Stimulated activated naive CD8-positive, alpha-beta T cell treated with anti-CD3 and anti-CD28 coated beads, Interleukin-15, amount 100 ng/mL, for 72 hours (primary cell): Measurements from ENCODE around the gene CRADD.
"Not testable (repeated sequence)": the region's sequence is repeated elsewhere in the genome, so short reads cannot be mapped to it uniquely, and the experiment has no call there.

Experiments used
- ATAC-seq: fragments of 150-1000 bp; cut with Tn5 transposase; 2 replicates; pipeline ENCODE4 v1.10.0; 2021; ENCODE audit warnings: mild to moderate bottlenecking, moderate library complexity
- DNase-seq, 2 donors: peaks; one replicate each; pipeline ENCODE4 v3.0.0; 2021 to 2022
- H3K27ac Mint-ChIP-seq, 2 donors: one replicate each; pipeline ENCODE4 v1.8.0; 2022; ENCODE audit warnings: mild to moderate bottlenecking in 2 of 2, mixed read lengths in 2 of 2, moderate library complexity in 2 of 2
- H3K27me3 Mint-ChIP-seq: one replicate; pipeline ENCODE4 v1.8.0; 2022; ENCODE audit warnings: mixed read lengths
- H3K4me1 Mint-ChIP-seq: one replicate; pipeline ENCODE4 v1.8.0; 2022; ENCODE audit warnings: mild to moderate bottlenecking, mixed read lengths
- H3K4me3 Mint-ChIP-seq, 2 donors: one replicate each; pipeline ENCODE4 v1.8.0; 2022; ENCODE audit warnings: mild to moderate bottlenecking in 2 of 2, mixed read lengths in 2 of 2, moderate library complexity in 1 of 2
- H3K9me3 Mint-ChIP-seq, 2 donors: one replicate each; pipeline ENCODE4 v1.8.0; 2022; ENCODE audit warnings: mixed read lengths in 2 of 2

CRADD gene

DNA sequence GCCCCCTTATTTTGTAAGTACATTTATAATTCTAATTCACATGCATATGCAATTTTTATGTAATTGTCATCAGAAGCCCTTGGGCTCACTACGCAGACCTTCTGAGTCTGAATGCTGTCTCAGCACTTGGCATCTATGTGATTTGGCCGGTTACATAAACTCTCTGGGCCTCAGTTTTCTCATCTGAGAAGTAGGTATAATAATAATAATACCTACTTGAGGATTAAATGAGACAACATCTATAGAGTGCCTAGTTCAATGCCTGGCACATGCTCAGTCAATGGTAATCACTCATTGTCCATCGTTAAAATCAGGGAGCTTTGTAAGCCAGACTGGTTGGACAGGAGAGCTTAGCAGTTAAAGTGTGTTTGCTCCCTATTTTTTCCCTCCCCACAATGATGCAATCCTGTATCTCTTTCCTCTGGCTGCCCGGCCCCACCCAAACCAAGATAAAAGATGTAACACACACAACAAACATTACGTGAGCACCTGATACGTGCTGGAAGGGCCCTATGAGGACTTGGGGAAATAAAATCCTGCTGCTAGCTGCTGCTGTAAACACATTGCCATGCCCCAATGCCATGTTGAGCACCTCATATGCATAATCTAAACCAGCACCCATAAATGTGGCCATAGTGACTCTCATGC, 235.0 kb downstream of the CRADD start:
- DNase-seq (no peak), ATAC-seq (no peak)
- no peak overlapping the region for H3K4me3 Mint-ChIP-seq
- H3K27me3 Mint-ChIP-seq = no peaks in the 10 kb centered on the region
- H3K9me3 Mint-ChIP-seq = peaks cover 0 to 8% of the 10 kb centered on the region in 2 donors
- no peak overlapping the region for H3K27ac Mint-ChIP-seq
- H3K4me1 Mint-ChIP-seq = no peaks in the 10 kb centered on the region

DNA sequence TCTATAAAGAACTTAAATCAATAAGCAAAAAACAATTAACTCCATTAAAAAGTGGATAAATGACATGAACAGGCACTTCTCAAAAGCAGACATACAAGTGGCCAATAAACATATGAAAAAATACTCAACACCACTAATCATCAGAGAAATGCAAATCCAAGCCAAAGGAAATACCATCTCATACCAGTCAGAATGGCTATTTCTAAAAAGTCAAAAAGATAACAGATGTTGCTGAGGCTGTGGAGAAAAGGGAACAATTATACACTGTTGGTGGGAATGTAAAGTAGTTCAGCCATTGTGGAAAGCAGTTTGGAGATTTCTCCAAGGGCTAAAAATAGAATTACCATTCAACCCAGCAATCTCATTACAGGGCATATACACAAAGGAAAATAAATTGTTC, 236.7 kb downstream of the CRADD start:
- H3K9me3 Mint-ChIP-seq = peaks cover 0 to 12% of the 10 kb centered on the region in 2 donors
- H3K27ac Mint-ChIP-seq = no peak overlapping the region
- DNase-seq (no peak), ATAC-seq (no peak)
- no peak overlapping the region for H3K4me3 Mint-ChIP-seq
- H3K27me3 Mint-ChIP-seq = no peaks in the 10 kb centered on the region
- H3K4me1 Mint-ChIP-seq = no peaks in the 10 kb centered on the region

DNA sequence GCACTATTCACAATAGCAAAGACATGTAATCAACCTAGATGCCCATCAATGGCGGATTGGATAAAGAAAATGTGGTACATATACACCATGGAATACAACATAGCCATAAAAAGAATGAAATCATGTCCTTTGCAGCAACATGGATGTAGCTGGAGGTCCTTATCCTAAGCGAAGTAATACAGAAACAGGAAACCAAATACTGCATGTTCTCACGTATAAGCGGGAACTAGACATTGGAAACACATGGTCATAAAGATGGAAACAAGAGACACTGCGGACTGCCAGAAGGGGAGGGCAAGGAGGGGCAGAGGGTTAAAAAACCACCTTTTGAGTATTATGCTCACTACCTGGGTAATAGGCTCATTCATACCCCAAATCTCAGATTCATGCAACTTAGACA, 237.1 kb downstream of the CRADD start:
- no peak overlapping the region for H3K27ac Mint-ChIP-seq

DNA sequence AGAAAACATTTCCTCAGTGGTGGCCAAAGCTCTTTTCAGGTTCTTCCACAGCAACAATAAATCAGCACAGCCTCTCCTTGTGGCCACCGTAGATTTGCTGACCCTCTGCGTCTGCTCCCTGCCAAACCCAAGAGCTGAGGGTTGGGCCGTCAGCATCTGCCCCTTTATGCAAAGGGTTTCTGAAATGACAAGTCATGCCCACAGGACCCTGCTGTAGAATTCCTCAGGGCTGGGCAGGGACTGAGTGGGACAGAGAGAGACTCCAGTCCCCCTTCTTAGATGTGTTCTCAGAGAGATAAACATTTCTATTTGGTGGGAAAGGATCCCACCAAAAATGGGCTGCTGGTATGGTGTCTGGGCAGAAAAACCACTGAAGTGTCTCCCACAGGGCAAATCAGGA, 238.2 kb downstream of the CRADD start:
- Mint-ChIP-seq H3K27me3 (no peaks in the 10 kb centered on the region), H3K9me3 (peaks cover 0 to 15% of the 10 kb centered on the region in 2 donors), H3K4me1 (no peaks in the 10 kb centered on the region), H3K27ac (no peak overlapping the region), H3K4me3 (no peak overlapping the region)
- no peak for ATAC-seq
- DNase-seq = no peak

More for the DNA sequence above, 237.1 kb downstream of the CRADD start:
- Mint-ChIP-seq H3K9me3 (peaks cover 0 to 15% of the 10 kb centered on the region in 2 donors), H3K4me3 (no peak overlapping the region), H3K4me1 (no peaks in the 10 kb centered on the region), H3K27me3 (no peaks in the 10 kb centered on the region)
- no peak for ATAC-seq
- no peak for DNase-seq

DNA sequence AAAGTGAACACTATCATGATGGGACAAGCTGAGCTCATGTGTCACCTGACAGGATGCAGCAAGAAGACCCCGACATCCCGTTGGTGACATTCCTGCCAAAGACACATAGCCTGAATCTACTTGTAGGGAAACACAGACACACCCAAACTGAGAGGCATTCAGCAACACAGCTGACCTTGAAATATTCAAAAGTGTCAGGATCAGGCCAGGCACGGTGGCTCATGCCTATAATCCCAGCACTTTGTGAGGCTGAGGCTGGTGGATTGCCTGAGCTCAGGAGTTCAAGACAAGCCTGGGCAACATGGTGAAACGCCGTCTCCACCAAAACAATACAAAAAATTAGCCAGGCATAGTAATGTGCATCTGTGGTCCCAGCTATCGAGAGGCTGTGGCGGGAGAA, 239.2 kb downstream of the CRADD start:
- no peaks in the 10 kb centered on the region for H3K27me3 Mint-ChIP-seq
- DNase-seq (no peak), ATAC-seq (no peak)
- no peak overlapping the region for H3K4me3 Mint-ChIP-seq
- peak overlapping the region in 1 of 2 donors; percentile 54 for H3K27ac Mint-ChIP-seq
- peaks cover 0 to 15% of the 10 kb centered on the region in 2 donors for H3K9me3 Mint-ChIP-seq
- H3K4me1 Mint-ChIP-seq = no peaks in the 10 kb centered on the region

DNA sequence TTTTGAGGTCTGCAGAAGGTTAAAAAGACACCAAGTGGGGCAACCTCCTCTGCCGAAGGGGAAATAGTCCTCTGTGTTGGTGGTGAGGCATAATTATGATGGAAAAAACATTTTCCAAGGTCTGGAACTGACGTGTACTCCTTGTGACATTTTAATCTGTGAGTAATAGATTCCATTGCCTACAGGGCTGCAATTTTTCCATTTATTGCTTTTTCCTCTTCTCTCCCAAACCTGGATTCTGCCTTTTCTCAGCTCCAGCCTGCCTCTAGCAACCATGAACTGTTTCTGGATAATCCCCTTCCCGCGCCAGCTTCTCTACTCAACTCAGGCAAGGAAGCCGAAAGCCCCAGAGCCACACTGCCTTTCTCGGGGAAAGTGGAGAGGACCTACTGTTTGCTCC, 241.1 kb downstream of the CRADD start:
- Mint-ChIP-seq H3K27me3 (no peaks in the 10 kb centered on the region), H3K4me3 (no peak overlapping the region), H3K9me3 (peaks cover 0 to 15% of the 10 kb centered on the region in 2 donors), H3K27ac (no peak overlapping the region), H3K4me1 (no peaks in the 10 kb centered on the region)
- DNase-seq (no peak), ATAC-seq (no peak)

DNA sequence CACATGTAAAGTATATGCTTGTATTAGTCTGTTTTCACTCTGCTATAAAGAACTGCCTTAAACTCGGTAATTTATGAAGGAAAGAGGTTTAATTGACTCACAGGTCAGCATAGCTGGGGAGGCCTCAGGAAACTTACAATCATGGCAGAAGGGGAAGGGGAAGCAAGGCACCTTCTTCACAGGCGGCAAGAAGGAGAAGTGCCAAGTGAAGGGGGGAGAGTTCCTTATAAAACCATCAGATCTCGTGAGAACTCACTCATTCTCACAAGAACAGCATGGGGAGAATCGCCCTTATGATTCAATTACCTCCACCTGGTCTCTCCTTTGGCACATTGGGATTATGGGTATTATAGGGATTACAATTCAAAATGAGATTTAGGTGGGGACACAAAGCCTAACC, 241.7 kb downstream of the CRADD start:
- H3K4me3 Mint-ChIP-seq = no peak overlapping the region

DNA sequence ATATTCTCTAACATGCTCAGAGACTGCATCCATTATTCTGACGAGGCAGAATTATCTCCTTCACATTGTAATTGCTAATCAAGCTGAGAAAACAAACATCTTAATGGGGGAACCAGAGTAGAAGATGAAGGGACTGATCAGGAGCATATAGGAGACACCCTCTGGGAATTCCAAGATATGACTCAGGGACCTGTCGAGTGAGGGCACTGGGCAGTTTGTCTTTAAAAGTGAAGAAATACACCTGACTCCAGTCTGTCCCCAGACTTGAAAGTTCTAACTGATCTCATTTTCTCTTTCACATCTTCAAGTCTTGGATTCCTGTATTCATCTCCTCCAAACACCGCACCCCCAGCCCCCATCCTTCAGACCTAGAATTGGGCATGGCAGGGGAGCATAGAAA, 244.3 kb downstream of the CRADD start:
- ATAC-seq (no peak), DNase-seq (no peak)
- H3K27me3 Mint-ChIP-seq = no peaks in the 10 kb centered on the region
- H3K4me1 Mint-ChIP-seq = no peaks in the 10 kb centered on the region
- no peak overlapping the region for H3K4me3 Mint-ChIP-seq
- H3K27ac Mint-ChIP-seq = no peak overlapping the region
- H3K9me3 Mint-ChIP-seq = peaks cover 8 to 24% of the 10 kb centered on the region in 2 donors

More for the DNA sequence above, 241.7 kb downstream of the CRADD start:
- Mint-ChIP-seq H3K27ac (no peak overlapping the region), H3K4me1 (no peaks in the 10 kb centered on the region), H3K9me3 (peaks cover 0 to 15% of the 10 kb centered on the region in 2 donors), H3K27me3 (no peaks in the 10 kb centered on the region)
- ATAC-seq = no peak
- no peak for DNase-seq

DNA sequence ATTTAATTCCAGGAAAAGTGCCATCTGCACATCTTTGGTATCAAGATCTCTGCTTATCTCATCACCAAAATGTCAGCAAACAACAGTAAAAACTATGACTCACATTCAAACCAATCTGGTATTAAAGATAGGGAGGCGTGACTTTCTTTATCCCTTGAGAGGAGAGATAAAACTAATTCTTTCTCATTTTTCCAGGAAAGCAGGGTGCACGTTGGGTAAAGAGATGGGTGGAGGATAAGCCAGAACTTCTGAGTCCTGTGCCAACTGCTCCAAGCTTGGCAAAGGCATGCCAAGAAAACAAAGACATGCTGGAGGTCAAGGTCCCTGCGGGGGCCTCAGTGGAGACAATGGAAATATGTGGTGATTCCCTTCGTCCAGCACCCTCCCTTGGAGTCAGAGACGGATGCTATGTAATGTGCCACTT, 245.4 kb downstream of the CRADD start:
- Mint-ChIP-seq H3K4me3 (no peak overlapping the region), H3K9me3 (peaks cover 8 to 27% of the 10 kb centered on the region in 2 donors), H3K27ac (no peak overlapping the region), H3K27me3 (no peaks in the 10 kb centered on the region), H3K4me1 (no peaks in the 10 kb centered on the region)
- DNase-seq (no peak), ATAC-seq (no peak)

DNA sequence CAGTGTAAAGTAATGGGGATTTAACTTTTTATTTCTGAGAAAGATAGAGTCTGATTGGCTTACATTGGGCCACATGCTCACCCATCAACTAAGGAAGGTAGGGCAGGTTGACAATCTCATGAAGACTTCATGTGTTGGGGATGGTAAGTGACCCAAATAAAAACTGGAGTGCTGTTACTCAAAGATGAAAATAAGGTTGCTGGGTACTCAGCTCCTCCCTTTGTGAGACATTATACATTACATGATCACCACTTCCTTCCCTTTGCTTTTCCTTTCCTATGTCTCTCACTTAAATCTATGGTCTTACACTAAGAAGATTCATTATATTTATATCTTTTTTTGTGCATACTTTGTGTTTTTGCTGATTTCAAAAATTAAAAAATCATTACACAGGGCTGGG, 247.2 kb downstream of the CRADD start:
- Mint-ChIP-seq H3K4me1 (no peaks in the 10 kb centered on the region), H3K4me3 (no peak overlapping the region)

DNA sequence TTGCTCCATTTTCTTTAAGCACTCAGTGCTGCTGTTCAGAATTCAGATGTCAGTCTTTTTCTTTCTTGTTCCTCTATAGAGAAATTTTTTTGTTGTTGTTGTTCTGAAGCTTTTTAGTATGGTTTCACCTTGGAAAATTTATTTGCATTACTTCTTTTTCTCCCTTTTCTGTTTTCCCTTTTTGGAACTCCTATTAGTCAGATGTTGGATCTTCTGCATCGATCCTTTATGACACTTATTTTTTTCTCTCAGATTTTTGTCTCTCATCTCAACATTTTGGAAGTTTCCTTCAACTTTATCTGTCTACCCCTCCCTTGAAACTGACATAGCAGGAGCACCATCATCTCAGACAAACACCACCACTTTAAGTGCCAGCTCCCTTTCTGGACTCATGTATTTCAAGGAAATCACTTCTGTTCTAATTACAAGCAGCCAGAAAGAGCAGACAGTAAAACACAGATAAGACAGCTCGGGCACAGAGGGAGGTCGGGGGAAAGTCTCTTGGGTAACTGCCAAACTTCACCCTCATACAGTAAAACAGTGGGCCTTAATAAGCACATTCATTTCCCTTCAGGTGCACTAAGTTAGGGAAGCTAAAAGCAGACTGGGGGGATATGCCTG, 248.5 kb downstream of the CRADD start:
- Mint-ChIP-seq H3K9me3 (peaks cover 12 to 26% of the 10 kb centered on the region in 2 donors), H3K4me3 (no peak overlapping the region), H3K27me3 (no peaks in the 10 kb centered on the region), H3K27ac (no peak overlapping the region), H3K4me1 (no peaks in the 10 kb centered on the region)
- no peak for ATAC-seq
- DNase-seq = no peak

More for the DNA sequence above, 247.2 kb downstream of the CRADD start:
- no peak overlapping the region for H3K27ac Mint-ChIP-seq
- ATAC-seq (no peak), DNase-seq (no peak)
- H3K9me3 Mint-ChIP-seq = peaks cover 8 to 26% of the 10 kb centered on the region in 2 donors
- no peaks in the 10 kb centered on the region for H3K27me3 Mint-ChIP-seq

DNA sequence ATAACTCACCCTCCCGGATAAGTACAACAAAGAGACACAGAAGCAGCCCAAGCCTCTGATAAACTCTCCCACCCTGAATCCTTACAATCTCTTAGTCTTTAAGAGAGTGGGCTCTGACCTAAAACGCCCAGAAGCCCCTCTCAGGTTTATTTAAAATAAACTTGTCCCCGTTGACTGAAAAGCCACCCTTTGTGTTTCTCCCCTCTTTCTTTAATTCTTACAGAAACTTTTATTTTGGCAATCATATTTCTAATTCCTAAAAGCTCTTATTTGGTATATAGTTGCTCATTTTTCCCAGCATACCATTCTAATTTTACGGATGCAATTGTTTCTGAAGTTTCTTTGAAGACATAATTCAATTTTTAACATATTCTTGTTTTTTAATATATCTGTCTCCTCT, 249.1 kb downstream of the CRADD start:
- no peak overlapping the region for H3K27ac Mint-ChIP-seq
- H3K4me1 Mint-ChIP-seq = no peaks in the 10 kb centered on the region
- H3K27me3 Mint-ChIP-seq = no peaks in the 10 kb centered on the region
- no peak overlapping the region for H3K4me3 Mint-ChIP-seq
- DNase-seq (no peak), ATAC-seq (no peak)
- peaks cover 12 to 26% of the 10 kb centered on the region in 2 donors for H3K9me3 Mint-ChIP-seq

DNA sequence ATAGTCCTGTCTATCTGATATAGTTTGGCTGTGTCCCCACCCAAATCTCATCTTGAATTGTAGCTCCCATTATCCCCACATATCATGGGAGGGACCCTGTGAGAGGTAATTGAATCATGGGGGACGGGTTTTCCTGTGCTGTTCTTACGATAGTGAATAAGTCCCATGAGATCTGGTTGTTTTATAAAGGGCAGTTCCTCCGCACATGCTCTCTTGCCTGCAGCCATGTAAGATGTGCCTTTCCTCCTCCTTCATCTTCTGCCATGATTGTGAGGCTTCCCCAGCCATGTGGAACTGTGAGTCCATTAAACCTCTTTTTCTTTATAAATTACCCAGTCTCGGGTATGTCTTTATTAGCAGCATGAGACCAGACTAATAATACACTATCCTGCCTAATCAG, 251.9 kb downstream of the CRADD start:
- not testable (repeated sequence) for H3K27ac Mint-ChIP-seq, H3K27me3 Mint-ChIP-seq, H3K4me1 Mint-ChIP-seq, ATAC-seq, H3K4me3 Mint-ChIP-seq, DNase-seq
- H3K9me3 Mint-ChIP-seq = peaks cover 14 to 35% of the 10 kb centered on the region in 2 donors

DNA sequence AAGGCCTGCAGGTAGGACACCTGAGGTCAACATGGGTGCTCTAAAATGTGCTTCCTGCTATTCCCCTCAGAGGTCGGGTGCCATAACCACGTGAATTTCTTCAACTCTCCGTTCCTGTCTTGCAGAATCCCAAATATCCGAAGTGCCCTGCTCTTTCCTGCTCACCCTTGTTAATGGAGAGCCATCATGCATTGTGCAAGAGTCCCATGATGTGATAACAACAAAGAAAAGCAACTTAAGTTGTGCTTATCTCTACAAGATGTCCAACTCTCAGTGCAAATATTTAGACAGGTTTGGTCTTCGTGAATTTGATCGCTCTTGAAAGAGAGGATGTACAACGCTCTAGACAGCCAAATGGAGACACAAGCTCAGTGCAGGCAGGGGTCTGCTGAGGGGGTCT, 260.6 kb downstream of the CRADD start:
- Mint-ChIP-seq H3K4me1 (no peaks in the 10 kb centered on the region), H3K27ac (no peak overlapping the region), H3K27me3 (no peaks in the 10 kb centered on the region), H3K4me3 (no peak overlapping the region), H3K9me3 (peaks cover 28 to 46% of the 10 kb centered on the region in 2 donors)
- no peak for DNase-seq
- ATAC-seq = no peak

DNA sequence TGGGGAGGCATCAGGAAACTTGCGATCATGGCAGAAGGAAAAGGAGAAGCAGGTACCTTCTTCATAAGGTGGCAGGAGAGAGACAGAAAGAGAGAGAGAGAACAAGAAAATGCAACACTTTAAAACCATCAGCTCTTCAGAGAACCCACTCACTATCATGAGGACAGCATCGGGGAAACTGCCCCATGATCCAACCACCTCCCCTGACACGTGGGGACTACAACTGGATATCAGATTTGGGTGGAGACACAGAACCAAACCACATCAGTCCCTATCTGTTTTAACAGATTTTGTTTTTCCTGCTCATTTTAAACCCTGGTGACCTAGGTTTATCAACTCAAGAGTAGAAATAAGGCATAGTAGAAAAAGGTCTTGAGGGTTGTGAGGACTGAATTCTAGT, 261.1 kb downstream of the CRADD start:
- no peak for DNase-seq

DNA sequence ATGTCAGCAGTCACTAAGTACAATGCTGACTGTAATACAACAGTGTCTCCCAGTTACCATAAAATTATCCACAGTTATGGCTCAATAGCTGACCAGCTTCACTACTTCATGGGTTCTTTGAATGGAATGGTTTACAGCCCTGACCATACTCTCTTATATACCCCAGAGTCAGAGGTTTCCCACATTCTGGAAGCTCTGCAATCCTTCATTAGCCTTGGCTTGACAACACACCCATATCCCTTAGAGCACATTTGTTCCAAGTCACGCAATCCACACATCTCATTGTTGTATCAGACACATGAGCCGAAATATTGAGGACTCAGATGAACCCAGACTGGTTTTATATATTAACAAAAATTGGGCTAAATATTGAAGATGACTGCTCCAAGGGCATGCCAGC, 261.8 kb downstream of the CRADD start:
- no peak for DNase-seq
- no peak overlapping the region for H3K4me3 Mint-ChIP-seq
- H3K27me3 Mint-ChIP-seq = no peaks in the 10 kb centered on the region
- ATAC-seq = no peak
- no peak overlapping the region for H3K27ac Mint-ChIP-seq
- H3K4me1 Mint-ChIP-seq = no peaks in the 10 kb centered on the region
- peaks cover 28 to 39% of the 10 kb centered on the region in 2 donors for H3K9me3 Mint-ChIP-seq

More for the DNA sequence above, 261.1 kb downstream of the CRADD start:
- H3K9me3 Mint-ChIP-seq = peaks cover 28 to 46% of the 10 kb centered on the region in 2 donors
- H3K27ac Mint-ChIP-seq = no peak overlapping the region
- ATAC-seq = no peak
- H3K4me3 Mint-ChIP-seq = no peak overlapping the region
- no peaks in the 10 kb centered on the region for H3K4me1 Mint-ChIP-seq
- no peaks in the 10 kb centered on the region for H3K27me3 Mint-ChIP-seq
